NCI-H2196 treated with DMSO at 0.1 percent for 48 hours (cell line): Measurements from ENCODE around the gene ERMN.

Experiments used
- DNase-seq: peaks from one replicate; lab custom pipeline; 2025; ENCODE audit not compliant: unreplicated experiment; lab: John Stamatoyannopoulos, UW

ERMN gene

DNA sequence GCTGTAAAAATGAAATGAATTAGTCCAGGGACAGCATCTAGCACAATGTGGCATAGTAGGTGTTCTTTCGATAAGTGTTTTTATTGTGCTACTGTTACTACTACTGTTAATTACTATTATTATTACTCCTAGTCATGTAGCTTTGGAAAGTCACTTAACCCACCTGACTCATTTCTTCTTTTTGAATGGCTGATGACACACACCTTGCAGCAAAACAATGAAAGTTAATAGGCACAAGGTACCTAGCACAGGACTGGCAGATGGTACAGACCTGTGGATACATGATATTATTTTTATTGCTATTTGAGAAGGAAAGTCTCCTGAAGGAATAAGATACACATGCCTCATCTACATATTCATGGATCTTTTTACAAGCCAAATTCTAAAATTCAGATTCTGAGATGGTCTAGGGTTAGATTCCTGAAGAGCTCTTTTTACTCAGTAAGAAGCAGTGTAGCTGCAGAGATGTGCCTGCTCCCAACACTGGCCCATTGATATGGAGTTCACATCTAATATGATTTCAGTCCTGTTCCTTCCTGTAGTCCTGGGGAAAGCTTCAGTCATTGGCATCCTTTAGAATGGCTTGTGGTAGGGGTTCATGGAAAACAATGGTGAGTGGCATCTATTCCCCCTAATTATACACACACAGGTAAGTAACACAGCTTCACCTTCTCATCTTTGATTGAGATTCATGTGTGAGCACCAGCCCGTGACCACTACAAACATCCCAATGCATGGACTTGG lies 7.9 kb upstream of the ERMN start:
- DNase-seq = no peak

DNA sequence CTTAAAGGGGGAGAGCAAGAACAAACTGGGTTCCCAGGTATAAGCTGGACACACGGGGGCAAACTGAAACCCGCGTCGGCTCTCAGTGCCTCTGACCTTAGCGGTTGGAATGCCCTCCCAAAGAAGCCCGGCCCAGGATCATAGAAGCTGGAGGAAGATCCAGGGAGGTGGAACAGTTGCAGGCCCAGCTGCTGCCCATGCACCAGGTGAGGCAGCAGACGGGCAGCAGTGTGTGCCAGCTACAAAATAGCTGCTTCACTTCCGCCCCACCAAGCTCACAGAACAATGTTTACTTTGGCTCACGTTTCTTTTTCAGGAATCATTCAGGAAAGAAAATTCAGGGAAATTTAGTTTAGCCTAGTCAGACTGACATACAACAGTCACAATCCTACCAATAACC lies 3.9 kb upstream of the ERMN start:
- peak; percentile 52 for DNase-seq

DNA sequence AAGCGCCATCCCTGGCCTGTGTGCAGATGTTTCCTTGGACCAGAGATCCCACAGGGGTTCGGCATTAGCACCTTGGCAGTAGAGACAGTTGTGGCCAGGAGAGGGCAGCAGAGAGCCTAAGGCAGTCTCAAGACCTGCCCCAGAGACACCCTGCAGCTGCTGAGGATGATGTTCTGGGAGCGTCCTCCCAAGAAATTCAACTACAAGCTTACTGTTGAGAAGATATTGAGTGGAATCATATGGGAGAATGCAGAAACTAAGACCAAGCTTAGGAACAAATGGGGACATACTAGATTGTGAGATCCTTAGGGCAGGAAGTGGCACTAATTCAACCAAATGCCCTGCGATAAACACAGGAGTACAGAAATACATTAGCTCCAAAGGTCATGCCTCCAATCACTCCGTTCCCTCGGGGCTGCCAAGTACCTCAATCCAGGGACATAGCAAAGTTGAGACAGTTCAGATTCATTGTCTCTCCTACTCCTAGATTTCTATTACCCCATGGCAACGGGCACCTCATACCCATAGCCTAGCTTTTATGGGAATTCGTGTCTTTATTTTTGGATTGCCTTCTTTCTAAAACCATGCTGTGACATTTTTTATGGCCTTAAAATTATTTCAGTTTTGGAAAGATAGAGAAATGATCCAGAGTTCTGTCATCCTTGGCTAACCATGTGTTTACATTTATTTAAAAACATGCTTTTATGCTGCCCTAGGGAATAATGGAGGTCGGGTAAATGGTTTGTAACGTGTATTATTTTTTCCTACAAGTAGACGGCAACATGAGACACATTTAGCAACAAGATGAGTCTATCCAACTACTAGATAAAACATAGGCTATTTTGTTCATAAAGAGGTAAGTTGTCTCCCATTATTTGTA lies 2.2 kb upstream of the ERMN start:
- peak; percentile 39 for DNase-seq

DNA sequence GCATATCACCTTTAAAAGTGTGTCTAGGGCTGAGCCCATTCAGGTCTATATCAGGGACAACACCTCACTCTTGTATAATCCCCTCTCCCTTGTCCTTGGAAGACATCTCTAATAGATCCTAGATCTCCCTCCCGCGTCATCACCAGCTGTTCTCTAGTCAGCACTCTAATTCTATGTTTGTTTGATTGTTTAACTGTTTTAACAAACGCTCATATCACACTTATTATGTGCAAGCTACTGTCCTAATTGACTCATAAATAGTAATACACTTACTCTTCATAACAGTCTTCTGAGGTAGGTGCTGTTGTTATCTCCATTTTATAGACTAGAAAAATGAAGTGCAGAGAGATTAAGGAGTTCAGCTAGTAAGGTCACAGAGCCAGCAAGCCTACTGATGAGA lies 1.6 kb upstream of the ERMN start:
- DNase-seq = no peak

DNA sequence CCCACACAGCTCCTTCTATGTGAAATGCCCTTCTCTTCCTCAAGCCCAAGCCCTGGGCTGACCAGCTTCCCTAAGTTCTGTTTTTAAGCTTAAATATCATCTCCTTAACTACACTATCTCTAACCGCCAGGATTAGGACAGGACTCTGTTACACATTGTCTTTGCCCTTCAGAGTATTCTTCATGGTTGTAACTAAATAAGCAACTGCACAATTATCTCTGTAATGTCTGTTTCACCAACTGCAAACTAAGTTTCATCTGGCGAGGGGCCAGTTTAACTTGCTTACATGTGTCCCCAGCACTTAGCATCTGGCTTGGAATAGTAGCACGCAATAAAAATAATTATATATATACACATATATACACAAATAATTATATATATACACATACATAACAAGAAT lies 1.1 kb upstream of the ERMN start:
- DNase-seq = no peak

DNA sequence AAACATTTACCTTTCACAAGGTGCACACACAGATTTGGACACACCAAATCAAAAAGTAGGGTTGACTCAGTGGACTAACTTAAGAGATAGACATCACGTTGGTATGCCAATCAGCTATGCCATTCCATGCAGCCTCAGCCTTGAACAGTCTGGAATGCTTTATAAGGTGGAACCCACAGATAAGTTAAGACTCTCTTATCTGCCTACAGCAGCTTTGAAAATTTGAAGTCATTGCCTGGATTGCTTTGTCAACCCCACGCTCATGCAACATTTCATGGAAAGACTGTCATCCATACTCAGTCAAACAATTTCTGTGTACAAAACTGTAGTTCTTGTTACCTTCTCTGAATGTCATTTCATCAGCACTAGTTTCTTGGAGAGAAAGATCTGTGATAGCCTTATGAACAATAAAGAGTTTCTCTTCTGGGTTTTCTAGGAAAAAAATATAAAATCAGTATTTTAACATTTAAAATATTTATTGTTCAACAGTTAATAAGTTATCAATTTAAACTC lies 1.2 kb downstream of the ERMN start:
- DNase-seq = no peak

DNA sequence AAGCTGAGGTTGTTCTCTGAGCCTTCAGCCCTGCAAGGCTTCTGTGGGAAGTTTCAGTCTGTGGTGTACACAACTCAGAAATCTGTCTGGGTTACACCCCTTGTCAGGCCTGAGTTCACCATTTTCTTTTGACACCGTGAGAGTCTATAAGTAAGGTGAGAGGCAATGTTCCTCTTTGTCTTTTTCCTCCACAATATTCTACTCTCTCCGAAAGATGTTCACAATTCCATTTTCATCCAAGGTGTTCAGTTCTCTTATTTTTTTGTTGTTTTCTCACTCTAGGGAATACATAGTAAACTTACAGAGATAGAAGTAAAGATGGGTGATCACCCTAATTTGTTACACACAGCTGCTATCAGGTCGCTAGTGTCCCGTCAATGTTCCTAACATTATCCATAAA lies 3.2 kb downstream of the ERMN start:
- no peak for DNase-seq

DNA sequence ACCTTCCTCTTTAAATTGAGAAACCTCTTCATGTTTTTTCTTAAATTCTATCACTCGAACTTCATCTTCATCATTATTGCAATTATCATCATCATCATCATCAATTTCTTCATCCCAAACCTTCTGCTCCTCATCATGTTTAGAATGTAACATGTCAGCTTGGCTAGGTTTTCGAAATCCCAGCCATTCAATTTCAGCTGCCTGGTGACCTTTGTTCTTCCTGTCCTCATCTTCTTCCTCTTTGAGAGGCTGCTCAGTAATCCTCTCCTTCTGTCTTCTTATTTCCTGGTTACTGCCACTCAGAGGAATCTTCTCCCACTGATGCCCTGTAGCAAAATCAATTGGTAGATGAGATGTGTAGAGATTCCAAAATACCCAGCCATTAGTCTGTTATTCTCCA lies 4.2 kb downstream of the ERMN start:
- DNase-seq = no peak

DNA sequence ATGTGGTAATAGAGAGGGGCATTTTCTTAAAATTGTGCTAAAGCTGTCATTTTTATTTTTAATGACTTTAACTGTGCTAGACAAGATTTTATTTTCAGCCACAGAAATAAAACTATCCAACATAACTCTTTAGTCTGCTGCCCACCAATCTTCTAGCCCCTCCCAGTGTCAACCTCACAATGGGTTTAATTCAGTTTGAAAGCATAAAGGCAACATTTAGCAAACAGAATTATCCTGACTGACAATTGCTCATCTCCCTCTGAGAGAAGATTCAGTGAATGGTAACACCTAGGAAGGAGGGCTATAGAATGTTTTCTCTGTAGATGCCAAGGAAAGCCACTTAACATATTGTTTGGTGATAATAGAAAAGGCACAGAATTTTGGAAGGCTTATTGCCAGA lies 5.2 kb downstream of the ERMN start:
- DNase-seq = no peak

DNA sequence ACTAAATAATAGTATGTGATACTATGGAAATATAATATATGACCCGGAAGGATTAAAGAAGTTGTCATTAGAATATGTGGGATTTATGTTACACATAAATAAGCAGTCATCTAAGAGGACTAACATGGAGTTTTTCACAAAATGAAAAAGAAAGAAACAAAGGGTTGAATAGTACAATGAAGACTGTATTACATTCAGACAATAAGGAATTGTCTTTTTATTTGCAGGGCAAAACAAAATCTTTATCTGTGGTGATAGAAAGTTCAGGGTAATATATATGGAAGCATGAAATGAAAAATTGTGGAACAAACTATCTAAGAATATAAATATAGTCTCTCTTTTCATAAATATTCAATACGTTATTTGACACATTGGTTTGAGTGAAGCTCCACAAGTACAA lies 5.8 kb downstream of the ERMN start:
- DNase-seq = no peak

DNA sequence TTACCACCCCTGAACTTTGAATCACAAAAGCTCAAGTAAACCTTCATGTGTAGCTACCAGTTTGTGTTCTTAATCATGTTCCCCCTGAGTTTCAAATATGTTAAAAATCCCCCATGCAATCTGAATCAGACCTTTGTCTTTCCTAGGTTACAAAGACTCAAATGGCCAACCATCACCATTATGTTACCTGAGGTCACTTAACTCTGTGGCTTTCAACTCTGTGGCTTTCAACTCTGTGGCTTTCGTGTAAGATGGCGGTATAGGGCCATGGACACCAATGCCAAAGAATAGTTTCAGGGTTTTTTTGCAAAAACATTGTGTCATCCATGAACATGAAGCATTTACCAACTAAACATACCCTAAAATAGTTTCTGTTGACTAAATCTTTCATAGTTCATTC lies 6.7 kb downstream of the ERMN start:
- no peak for DNase-seq

DNA sequence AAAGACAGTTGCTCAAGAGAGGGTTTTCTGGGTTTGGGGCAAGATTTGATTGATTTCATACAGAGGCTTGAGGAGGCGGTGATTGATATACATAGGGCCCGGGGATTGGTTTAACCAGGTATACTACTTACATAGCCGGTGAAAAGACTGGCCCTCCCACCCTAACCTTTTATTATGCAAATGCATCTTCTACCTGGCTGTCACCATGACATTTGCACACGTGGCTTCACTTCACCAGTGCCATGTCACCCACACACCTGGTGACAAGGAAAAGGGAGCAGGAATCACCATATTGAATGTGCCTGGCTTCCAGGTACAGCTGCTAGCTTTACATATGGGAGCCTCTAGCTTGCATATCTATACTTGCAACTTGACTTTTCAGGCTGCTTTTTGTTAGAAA lies 9.7 kb downstream of the ERMN start:
- DNase-seq = no peak

DNA sequence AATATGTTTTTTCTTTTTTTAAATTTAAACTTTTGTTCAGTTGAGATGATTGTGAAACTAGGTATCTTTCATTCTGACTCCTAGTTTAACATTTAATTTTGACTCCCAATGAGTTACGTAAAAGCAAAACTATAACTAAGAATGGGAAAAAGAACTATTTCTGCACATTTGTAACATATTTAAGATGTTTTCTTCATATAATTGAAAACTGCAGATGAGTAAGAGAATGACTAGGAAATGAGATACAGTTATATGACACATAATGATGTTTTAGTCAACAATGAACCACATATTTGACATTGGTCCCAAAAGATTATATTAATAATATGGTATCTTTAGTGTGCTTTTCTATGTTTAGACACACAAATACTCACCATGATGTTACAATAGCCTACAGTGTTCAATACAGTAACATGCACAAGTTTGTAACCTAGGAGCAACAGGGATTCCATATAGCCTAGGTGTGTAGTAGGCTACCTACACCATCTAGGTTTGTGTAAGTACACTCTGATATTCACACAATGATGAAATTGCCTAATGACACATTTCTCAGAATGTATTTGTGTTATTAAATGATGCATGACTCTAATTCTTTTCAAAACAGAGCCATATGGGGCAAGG lies 12.6 kb downstream of the ERMN start:
- DNase-seq = no peak

DNA sequence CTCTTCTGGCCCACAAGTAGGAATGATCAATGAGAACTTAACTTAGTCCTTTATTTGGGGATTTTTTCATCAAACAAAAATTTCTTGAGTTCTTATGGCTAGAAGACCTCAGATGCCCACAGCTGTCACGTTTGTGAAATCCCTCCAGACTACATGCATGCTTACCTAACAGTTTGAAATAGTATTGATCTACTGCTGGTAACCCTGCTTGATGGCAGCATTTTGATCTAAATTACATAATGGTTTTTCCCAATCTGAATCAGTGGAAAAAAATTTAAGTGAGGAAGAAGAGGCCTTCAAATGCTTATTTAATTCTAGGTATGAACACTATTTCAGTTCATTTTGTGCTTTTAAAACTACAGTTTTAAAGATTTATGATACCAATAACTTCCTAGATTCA lies 13.9 kb downstream of the ERMN start:
- DNase-seq = no peak

DNA sequence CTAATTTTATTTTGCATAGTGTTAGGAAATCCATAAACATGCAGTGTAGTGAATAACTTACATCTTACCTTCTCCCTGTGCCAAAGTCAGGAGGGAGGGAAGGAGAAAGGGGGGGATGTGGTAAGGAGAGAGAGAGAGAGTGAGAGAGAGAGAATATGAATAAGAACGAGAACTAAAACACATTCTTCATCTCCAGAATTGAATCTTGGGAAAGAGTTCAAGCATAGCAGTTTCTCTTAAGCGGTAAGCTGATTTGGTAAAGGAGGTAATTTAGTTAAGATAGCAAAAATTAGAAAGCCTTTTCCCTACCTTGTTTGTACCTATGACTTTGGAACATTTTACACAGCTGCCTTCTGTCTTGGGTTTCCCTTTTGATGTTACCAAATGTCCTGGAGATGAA lies 15.7 kb downstream of the ERMN start:
- DNase-seq = no peak

DNA sequence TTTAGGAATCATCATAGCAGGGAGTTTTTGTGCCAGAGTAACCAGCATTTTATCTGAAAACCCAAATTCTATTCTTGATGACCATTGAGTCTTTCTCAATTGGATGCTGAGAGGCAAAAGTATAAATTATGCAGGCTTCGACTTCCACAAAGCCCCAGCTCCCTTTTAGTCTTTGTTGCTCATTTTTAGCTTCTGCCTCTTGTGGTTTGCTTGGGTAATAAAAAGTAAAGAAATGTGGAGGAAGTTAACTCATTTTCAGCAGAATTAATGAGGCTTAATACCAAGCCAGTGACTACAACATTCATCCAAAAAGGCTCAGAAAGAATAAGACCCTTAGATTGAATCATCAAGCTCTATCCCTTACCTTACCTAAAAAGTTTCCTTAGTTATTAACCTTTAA lies 18.6 kb downstream of the ERMN start:
- DNase-seq = no peak

DNA sequence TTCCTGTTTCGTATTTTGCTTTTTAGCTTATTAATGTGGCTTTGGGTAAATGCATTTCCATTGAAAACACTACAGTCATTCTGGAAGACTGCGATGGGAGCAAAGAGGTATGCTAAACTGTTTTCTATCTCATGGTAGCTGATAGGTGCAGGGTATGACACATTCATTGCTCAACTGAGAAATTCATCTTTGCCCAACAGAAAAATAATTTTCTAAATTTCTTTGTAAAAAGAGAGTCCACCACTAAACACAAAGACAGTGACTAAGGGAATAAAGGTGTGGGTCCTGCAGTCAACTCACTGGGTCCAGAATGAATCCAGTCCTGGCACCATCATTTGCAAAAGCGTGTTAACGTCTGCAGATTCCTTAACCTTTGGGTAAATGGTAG lies 19.9 kb downstream of the ERMN start:
- DNase-seq = no peak

DNA sequence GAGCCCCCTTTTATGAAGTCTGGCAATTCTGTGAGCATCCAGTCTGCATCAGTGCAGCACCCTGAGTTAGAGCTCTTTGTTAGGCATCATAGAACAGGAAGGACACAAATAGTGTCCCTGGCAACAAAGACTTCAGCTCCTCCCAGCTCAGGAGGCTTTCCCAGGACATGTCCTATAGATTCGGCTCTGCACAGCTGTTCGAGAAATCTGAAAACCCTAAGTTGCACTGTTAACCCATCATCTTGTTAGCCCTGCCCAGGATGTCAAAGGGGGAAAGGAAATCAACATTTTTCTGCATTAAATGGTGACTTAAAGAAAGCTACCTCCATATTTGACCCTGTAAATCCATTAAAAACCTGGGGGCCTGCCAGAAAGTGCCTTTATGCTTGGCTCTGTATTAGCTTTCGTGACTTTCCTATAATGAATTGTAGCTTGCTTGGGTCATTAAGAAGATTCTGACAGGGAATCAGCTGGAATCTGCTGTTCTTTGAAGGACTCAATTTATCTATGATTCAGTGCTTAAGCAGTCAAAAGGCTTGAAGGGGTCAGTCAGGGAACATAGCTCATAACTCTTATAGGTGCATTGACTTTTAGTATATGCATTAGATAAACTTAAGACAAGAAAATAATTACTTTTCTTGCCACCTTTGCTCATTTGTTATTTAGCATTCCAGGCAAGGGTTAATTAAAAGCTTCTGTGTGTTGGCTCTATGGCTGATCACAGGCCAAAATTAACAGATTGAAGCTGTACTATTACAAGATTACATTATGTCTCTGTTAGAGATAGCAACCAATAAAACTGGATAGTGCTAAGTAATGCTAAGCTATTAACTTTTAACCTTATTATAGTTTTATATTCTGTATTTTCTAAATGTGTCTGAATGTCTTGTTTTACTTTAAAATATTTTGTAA lies 20.6 kb downstream of the ERMN start:
- DNase-seq = no peak

DNA sequence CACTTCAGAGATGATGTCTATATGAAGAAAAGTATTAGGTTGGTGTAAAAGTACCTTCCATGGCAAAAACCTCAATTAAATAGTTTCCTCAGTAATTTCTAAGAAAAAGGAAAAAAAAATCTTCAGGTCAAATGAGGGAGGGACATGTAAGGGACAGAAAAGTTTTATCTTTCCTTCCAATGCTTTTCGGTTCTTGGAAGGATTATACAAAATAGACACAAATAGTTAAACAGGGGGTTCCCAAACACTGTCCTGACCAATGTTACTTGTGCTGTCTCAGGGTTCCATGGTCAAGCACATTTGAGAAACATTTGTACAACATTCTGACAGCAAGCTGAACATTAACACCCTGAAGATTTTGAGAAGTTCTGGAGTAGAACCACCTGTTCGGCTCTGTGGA lies 22.0 kb downstream of the ERMN start:
- no peak for DNase-seq

DNA sequence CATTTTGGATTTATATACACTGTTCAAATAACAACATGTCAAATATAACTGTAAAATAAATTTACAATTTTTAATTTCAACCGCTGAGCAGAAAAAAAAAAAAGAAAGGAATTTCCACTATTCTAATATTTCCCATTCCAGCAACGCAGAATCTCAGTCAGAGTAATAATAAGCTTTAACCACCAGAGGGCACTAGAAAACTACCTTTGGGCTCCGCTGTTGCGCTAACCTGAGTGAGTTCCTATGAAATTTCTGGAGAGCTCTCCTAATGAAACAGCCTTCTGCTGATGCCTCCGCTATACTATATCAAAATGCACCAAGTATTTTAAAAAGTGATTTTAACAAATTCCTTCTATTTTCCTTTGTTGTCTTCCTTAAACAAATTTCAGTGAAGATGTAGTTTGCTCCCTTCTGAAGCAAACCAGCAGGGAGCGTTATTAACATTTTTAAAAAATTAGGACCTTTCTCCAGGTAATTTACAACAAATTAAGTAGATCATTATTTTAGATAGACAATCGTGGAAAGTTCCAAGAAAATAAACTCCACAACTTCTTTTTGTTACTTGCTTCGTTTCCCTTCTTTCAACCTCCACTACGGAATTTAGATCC lies 23.0 kb downstream of the ERMN start:
- DNase-seq = peak; percentile 15
